ENCODE measurements around the gene TDRD7. TPM values are rescaled to one million over a fixed set of nuclear protein-coding genes. Genes with fewer than 3 reads are reported as not detected.

Gene TDRD7
- total RNA-seq, 3 donors from 2014 or later: 9.8 to 15.1 (median 14.8) TPM

DNA sequence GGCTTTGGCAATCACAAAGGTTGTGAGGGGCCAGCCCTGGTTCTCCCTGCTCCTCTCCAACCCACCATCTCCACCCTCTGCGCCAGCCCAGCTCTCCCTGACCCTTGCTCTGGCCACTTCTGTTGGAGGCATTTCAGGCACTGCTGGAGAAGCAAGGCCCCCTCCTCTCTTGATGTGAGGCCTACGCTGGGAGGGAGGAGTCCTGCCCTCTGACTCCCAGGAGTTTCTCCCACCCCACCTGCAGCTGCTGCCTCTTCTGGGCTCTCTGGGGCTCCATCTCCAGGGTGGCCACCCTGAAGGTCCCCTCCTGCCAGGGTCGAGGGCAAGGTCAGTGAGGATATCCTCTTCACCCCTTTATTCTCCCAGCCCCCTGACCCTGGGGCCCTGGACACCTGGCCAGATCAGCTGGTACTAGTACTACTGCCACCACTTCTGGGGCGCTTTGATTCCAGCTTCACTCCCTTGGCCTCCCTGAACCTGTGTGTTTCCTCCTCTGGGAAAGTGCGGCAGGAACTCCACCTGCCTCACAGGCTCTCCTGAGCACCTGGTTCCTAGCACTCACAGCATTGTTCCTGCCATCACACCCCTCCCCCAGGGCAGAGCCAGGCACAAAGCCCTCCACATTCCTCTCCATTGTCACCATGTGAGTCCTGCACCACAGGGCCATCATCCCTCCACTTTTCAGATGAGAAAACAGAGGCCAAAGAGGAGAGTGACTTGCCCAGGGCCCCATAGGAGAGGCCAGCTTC, 23.8 kb upstream of the TDRD7 start:
- peaks cover 0 to 14% of the 10 kb centered on the region in 2 donors for H3K27me3 ChIP-seq
- no peaks in the 10 kb centered on the region for H3K9me3 ChIP-seq
- no peak overlapping the region for H3K27ac ChIP-seq
- no peak overlapping the region for H3K4me3 ChIP-seq
- intact Hi-C loops (cut with DNase I; ENCODE audit: low total_unique reads): no loop called here
- no peaks in the 10 kb centered on the region for H3K4me1 ChIP-seq
- no peaks in the 10 kb centered on the region for H3K36me3 ChIP-seq
- no peak for TF ChIP-seq POLR2AphosphoS5 (IDR thresholded peaks at IDR 0.05)
- TF ChIP-seq, protein P1, sequence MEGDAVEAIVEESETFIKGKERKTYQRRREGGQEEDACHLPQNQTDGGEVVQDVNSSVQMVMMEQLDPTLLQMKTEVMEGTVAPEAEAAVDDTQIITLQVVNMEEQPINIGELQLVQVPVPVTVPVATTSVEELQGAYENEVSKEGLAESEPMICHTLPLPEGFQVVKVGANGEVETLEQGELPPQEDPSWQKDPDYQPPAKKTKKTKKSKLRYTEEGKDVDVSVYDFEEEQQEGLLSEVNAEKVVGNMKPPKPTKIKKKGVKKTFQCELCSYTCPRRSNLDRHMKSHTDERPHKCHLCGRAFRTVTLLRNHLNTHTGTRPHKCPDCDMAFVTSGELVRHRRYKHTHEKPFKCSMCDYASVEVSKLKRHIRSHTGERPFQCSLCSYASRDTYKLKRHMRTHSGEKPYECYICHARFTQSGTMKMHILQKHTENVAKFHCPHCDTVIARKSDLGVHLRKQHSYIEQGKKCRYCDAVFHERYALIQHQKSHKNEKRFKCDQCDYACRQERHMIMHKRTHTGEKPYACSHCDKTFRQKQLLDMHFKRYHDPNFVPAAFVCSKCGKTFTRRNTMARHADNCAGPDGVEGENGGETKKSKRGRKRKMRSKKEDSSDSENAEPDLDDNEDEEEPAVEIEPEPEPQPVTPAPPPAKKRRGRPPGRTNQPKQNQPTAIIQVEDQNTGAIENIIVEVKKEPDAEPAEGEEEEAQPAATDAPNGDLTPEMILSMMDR (IDR thresholded peaks at IDR 0.05): no peak
- no peak for TF ChIP-seq POLR2A (IDR thresholded peaks at IDR 0.05)
- no peak for DNase-seq (ENCODE audit: low spot score in 2 of 2)

DNA sequence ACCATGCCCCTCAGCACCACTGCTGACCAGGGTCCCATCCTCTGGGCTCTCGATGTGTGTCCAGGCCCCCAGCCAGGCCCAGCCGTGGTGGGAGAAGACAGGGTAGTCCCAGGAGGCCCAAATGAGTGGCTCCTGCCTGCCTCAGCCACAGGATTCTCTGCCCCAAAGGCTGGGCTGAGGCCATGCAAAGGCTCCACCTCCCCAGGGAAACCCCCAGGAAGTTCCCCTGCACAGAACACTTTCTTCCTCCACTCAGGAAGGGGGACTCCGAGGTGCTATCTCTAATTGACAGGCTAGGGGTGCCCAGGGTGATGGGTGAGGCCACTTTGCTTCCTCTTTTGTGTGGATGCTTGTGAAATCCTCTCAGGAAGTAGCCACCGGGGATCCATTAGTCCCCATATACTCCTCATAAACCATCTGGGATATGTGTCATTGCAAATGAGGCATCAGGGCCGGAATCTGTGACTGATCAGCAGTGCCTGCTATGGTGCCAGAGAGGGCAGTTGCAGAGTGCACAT, 23.1 kb upstream of the TDRD7 start:
- no peaks in the 10 kb centered on the region for H3K4me1 ChIP-seq
- peaks cover 0 to 14% of the 10 kb centered on the region in 2 donors for H3K27me3 ChIP-seq
- no peak for TF ChIP-seq POLR2AphosphoS5 (IDR thresholded peaks at IDR 0.05)
- TF ChIP-seq, protein P1 (IDR thresholded peaks at IDR 0.05): no peak
- no peak for TF ChIP-seq POLR2A (IDR thresholded peaks at IDR 0.05)
- H3K4me3 ChIP-seq: no peak overlapping the region
- H3K9me3 ChIP-seq: no peaks in the 10 kb centered on the region
- intact Hi-C loops (cut with DNase I; ENCODE audit: low total_unique reads): no loop called here
- H3K27ac ChIP-seq: no peak overlapping the region
- DNase-seq (ENCODE audit: low spot score in 2 of 2): no peak
- H3K36me3 ChIP-seq: no peaks in the 10 kb centered on the region

DNA sequence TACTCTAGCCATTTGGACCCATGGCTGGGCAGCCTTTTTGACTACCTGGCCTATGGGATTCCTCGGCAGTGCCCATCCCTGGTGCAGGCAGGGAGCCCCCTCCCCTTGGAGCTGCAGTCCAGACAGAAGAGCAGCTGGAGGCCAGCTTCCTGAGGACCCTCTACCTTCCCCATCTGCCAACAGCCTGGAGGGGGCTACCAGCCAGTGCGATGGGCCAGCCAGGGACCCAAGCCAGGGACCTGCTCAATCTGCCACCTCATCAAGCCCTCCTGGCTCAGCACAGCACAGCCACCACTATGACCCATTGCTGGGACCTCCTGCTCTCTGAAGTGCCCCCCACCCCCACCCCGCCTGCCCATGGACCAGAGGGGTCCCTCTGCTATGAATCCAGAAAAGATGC, 22.6 kb upstream of the TDRD7 start:
- Histone ChIP-seq H3K9me3 (no peaks in the 10 kb centered on the region), H3K36me3 (no peaks in the 10 kb centered on the region), H3K4me3 (no peak overlapping the region), H3K4me1 (no peaks in the 10 kb centered on the region), H3K27ac (no peak overlapping the region), H3K27me3 (peaks cover 0 to 14% of the 10 kb centered on the region in 2 donors)
- no peak for DNase-seq (ENCODE audit: low spot score in 2 of 2)
- no peak for TF ChIP-seq POLR2AphosphoS5 (IDR thresholded peaks at IDR 0.05)
- TF ChIP-seq POLR2A (IDR thresholded peaks at IDR 0.05): no peak
- TF ChIP-seq, protein P1 (IDR thresholded peaks at IDR 0.05): no peak
- intact Hi-C loops (cut with DNase I; ENCODE audit: low total_unique reads): no loop called here

DNA sequence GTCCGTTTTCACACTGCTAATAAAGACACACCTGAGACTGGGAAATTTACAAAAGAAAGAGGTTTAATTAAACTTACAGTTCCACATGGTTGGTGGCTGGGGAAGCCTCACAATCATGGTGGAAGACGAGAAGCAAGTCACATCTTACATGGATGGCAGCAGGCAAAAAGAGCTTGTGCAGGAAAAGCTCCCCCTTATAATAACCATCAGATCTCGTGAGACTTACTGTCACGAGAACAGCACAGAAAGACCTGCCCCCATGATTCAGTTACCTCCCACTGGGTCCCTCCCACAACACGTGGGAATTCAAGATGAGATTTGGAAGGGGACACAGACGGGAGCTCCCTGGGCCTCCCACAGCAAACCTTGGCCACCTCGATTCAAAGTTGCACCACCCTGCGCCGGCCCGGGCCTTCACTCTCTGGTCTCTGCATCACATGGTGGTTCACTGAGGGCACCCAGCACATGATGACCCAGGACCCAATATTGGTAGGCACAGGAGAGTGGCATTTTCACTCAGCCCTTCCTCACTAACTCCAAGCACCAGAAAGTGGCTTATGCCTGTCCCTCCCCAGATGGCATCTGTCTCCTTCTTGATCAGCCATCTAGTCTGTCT, 21.0 kb upstream of the TDRD7 start:
- H3K27me3 ChIP-seq: peaks cover 0 to 14% of the 10 kb centered on the region in 2 donors
- H3K36me3 ChIP-seq: no peaks in the 10 kb centered on the region
- H3K9me3 ChIP-seq: no peaks in the 10 kb centered on the region
- H3K4me1 ChIP-seq: no peaks in the 10 kb centered on the region
- no peak overlapping the region for H3K27ac ChIP-seq
- intact Hi-C loops (cut with DNase I; ENCODE audit: low total_unique reads): no loop called here
- H3K4me3 ChIP-seq: no peak overlapping the region
- TF ChIP-seq POLR2A (IDR thresholded peaks at IDR 0.05): no peak
- TF ChIP-seq, protein P1 (IDR thresholded peaks at IDR 0.05): no peak
- no peak for DNase-seq (ENCODE audit: low spot score in 2 of 2)

DNA sequence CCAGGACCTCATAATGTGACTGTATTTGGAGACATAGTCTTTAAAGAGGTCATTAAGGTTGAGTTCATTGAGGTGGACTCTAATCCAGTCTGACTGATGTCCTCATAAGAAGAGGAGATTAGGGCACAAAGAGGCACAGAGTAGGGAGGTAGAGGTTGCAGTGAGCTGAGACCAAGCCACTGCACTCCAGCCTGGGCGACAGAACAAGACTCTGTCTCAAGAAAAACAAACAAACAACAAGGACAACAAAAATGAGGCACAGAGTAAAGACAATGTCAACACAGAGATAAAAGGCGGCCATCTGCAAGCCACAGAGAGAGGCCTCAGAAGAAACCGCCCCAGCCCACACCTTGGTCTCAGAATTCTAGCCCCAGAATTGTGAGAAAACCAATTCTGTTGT, 17.0 kb upstream of the TDRD7 start:
- Histone ChIP-seq H3K4me3 (no peak overlapping the region), H3K4me1 (no peaks in the 10 kb centered on the region), H3K27ac (no peak overlapping the region), H3K9me3 (no peaks in the 10 kb centered on the region), H3K36me3 (no peaks in the 10 kb centered on the region), H3K27me3 (no peaks in the 10 kb centered on the region)
- no peak for DNase-seq (ENCODE audit: low spot score in 2 of 2)
- TF ChIP-seq, protein P1 (IDR thresholded peaks at IDR 0.05): no peak
- TF ChIP-seq POLR2AphosphoS5 (IDR thresholded peaks at IDR 0.05) (no peak), POLR2A (IDR thresholded peaks at IDR 0.05) (no peak)
- intact Hi-C loops (cut with DNase I; ENCODE audit: low total_unique reads): no loop called here

Measured in breast epithelium (tissue), 4 donors.